Keratinocyte (primary cell): ENCODE data around the gene SF3A2. TPM values are rescaled to one million over a fixed set of nuclear protein-coding genes. Genes with fewer than 3 reads are reported as not detected.

Experiments used
- DNase-seq: peaks from one replicate; pipeline ENCODE4 v3.0.0-alpha.2; 2011; ENCODE audit warnings: low read depth, missing footprints, low spot score
- FAIRE-seq: peaks from 2 replicates; lab custom pipeline; 2011; peaks lifted over from hg19 to GRCh38; lab: Jason Lieb, UNC
- H2AFZ ChIP-seq: 2 replicates; pipeline ENCODE4 v1.6.0; 2012; ENCODE audit warnings: low read length, control low read depth, inconsistent platforms; ENCODE audit not compliant: control insufficient read depth
- H3K27ac ChIP-seq: 2 replicates; pipeline ENCODE4 v1.5.1; 2011; ENCODE audit warnings: low read length; ENCODE audit not compliant: control insufficient read depth, insufficient read depth
- H3K27me3 ChIP-seq: 3 replicates; pipeline ENCODE4 v1.6.0; 2011; ENCODE audit warnings: low read length; ENCODE audit not compliant: control insufficient read depth, insufficient read depth; ENCODE audit errors: extremely low read depth
- H3K36me3 ChIP-seq, 2 experiments: 2 replicates in 1 of 2; 3 replicates in 1 of 2; pipeline ENCODE4 v1.5.1; 2011; ENCODE audit warnings: low read length in 2 of 2, mild to moderate bottlenecking in 1 of 2; ENCODE audit not compliant: control insufficient read depth in 2 of 2, insufficient read depth in 2 of 2; ENCODE audit errors: extremely low read depth in 1 of 2
- H3K4me1 ChIP-seq: 3 replicates; pipeline ENCODE4 v1.5.1; 2011; ENCODE audit warnings: low read length; ENCODE audit not compliant: control insufficient read depth, insufficient read depth; ENCODE audit errors: extremely low read depth
- H3K4me2 ChIP-seq: 3 replicates; pipeline ENCODE4 v1.6.0; 2011; ENCODE audit warnings: low read depth, low read length; ENCODE audit not compliant: control insufficient read depth, insufficient read depth; ENCODE audit errors: extremely low read depth
- H3K4me3 ChIP-seq, 3 experiments: fragments of 200-600 bp in 1 of 3; sonication (generic) in 1 of 3; 2 replicates in 2 of 3; 3 replicates in 1 of 3; pipeline ENCODE4 v1.5.1; 2011 to 2016; ENCODE audit warnings: low read length in 3 of 3, mild to moderate bottlenecking in 3 of 3, control low read depth in 2 of 3, inconsistent platforms in 1 of 3, low read depth in 1 of 3, mixed read lengths in 1 of 3, mixed run types in 1 of 3, moderate library complexity in 1 of 3; ENCODE audit not compliant: control insufficient read depth in 2 of 3, insufficient read depth in 2 of 3; ENCODE audit errors: extremely low read depth in 1 of 3
- H3K79me2 ChIP-seq: 2 replicates; pipeline ENCODE4 v1.6.0; 2012; ENCODE audit warnings: low read length; ENCODE audit not compliant: control insufficient read depth, insufficient read depth
- H3K9ac ChIP-seq: 3 replicates; pipeline ENCODE4 v1.6.0; 2011; ENCODE audit warnings: low read length; ENCODE audit not compliant: control insufficient read depth, insufficient read depth; ENCODE audit errors: extremely low read depth
- H3K9me1 ChIP-seq: 3 replicates; pipeline ENCODE4 v1.6.0; 2011; ENCODE audit warnings: low read length; ENCODE audit not compliant: control insufficient read depth, insufficient read depth; ENCODE audit errors: extremely low read depth
- H3K9me3 ChIP-seq: 2 replicates; pipeline ENCODE4 v1.5.1; 2012; ENCODE audit warnings: low read depth, low read length; ENCODE audit not compliant: control insufficient read depth
- H4K20me1 ChIP-seq: 3 replicates; pipeline ENCODE4 v1.6.0; 2011; ENCODE audit warnings: low read length; ENCODE audit not compliant: control insufficient read depth, insufficient read depth; ENCODE audit errors: extremely low read depth
- CTCF ChIP-seq, 3 experiments: IDR thresholded peaks in 1 of 3; conservative IDR thresholded peaks in 1 of 3; optimal IDR thresholded peaks in 1 of 3; 2 replicates in 2 of 3; 3 replicates in 1 of 3; pipeline versions ENCODE3 to v1.5.1; 2011; ENCODE audit warnings: low read length in 3 of 3, mild to moderate bottlenecking in 3 of 3, moderate library complexity in 2 of 3, control low read depth in 1 of 3, inconsistent platforms in 1 of 3; ENCODE audit not compliant: insufficient read depth in 2 of 3; ENCODE audit errors: extremely low read depth in 1 of 3
- EZH2 ChIP-seq: IDR thresholded peaks from one replicate; pipeline ENCODE4 v1.6.1; 2012; ENCODE audit warnings: inconsistent platforms, mild to moderate bottlenecking, low read length, moderate library complexity
- dilution Hi-C: fragments of 300-500 bp; cut with MboI; formaldehyde crosslinking; loops from one replicate; pipeline ENCODE4 v1.7.0; 2020; ENCODE audit warnings: low sequenced_read_pairs; ENCODE audit not compliant: extremely low pct_ligation_motif_present
- polyA plus RNA-seq, 5 experiments: library from polyadenylated mRNA; depleted of rRNA in 3 of 5; stranded (reverse) in 3 of 5; stranded (forward) in 1 of 5; unstranded in 1 of 5; fragments of >200 nt; gene quantifications; 1 replicate in 1 of 5; 2 replicates in 3 of 5; 3 replicates in 1 of 5; pipeline versions ENCODE4 v1.2.1 to v1.2.3, GENCODE V29; 2011 to 2012; ENCODE audit warnings: missing spikeins in 2 of 5, low read depth in 1 of 5, low replicate concordance in 1 of 5

Gene SF3A2
- polyA plus RNA-seq, 1 donor (not counting 4 experiments of a cell fraction or from before 2014, with no cell fraction given), result 4.7 TPM

GRCh38 chr19:2208975-2209374 is 27.6 kb upstream of the SF3A2 start:
- Histone ChIP-seq H3K36me3 (peaks cover 27 to 28% of the 10 kb centered on the region in 2 experiments), H3K4me3 (no peak overlapping the region), H3K27me3 (no peaks in the 10 kb centered on the region), H3K79me2 (no peaks in the 10 kb centered on the region), H3K27ac (no peak overlapping the region), H3K9ac (no peak overlapping the region), H3K4me1 (peaks cover 36% of the 10 kb centered on the region), H3K9me1 (peaks cover 4% of the 10 kb centered on the region), H4K20me1 (no peaks in the 10 kb centered on the region), H2AFZ (no peak overlapping the region), H3K9me3 (no peaks in the 10 kb centered on the region), H3K4me2 (no peak overlapping the region)
- dilution Hi-C loops, result no loop called here
- FAIRE-seq, result no peak
- no peak for DNase-seq
- no peak for TF ChIP-seq EZH2
- TF ChIP-seq CTCF (optimal IDR thresholded peaks at IDR 0.05 in 1 of 3, IDR thresholded peaks at IDR 0.05 in 1 of 3, conservative IDR thresholded peaks at IDR 0.05 in 1 of 3; ENCODE audit: extremely low read depth in 1 of 3, insufficient read depth in 2 of 3, low read length in 3 of 3), result no peak

- no peak for DNase-seq
- H3K4me3 ChIP-seq, result no peak overlapping the region
- FAIRE-seq, result no peak
- no peaks in the 10 kb centered on the region for H4K20me1 ChIP-seq
- dilution Hi-C loops, result no loop called here
- peaks cover 29 to 32% of the 10 kb centered on the region in 2 experiments for H3K36me3 ChIP-seq
- no peak overlapping the region for H3K9ac ChIP-seq
- no peaks in the 10 kb centered on the region for H3K79me2 ChIP-seq
- peaks cover 4% of the 10 kb centered on the region for H3K9me1 ChIP-seq
- no peak overlapping the region for H3K27ac ChIP-seq
- H3K27me3 ChIP-seq, result no peaks in the 10 kb centered on the region
- H3K9me3 ChIP-seq, result no peaks in the 10 kb centered on the region
- H2AFZ ChIP-seq, result no peak overlapping the region
- H3K4me2 ChIP-seq, result no peak overlapping the region
- peaks cover 32% of the 10 kb centered on the region for H3K4me1 ChIP-seq
- TF ChIP-seq CTCF (optimal IDR thresholded peaks at IDR 0.05 in 1 of 3, IDR thresholded peaks at IDR 0.05 in 1 of 3, conservative IDR thresholded peaks at IDR 0.05 in 1 of 3; ENCODE audit: extremely low read depth in 1 of 3, insufficient read depth in 2 of 3, low read length in 3 of 3), result no peak
- TF ChIP-seq EZH2, result no peak
Observed at GRCh38 chr19:2209408-2209807, 27.2 kb upstream of the SF3A2 start.
